ENCODE measurements around the gene CSN2.
"Not testable (repeated sequence)": the region's sequence is repeated elsewhere in the genome, so short reads cannot be mapped to it uniquely, and the experiment has no call there.

CSN2 gene, protein sequence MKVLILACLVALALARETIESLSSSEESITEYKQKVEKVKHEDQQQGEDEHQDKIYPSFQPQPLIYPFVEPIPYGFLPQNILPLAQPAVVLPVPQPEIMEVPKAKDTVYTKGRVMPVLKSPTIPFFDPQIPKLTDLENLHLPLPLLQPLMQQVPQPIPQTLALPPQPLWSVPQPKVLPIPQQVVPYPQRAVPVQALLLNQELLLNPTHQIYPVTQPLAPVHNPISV

DNA sequence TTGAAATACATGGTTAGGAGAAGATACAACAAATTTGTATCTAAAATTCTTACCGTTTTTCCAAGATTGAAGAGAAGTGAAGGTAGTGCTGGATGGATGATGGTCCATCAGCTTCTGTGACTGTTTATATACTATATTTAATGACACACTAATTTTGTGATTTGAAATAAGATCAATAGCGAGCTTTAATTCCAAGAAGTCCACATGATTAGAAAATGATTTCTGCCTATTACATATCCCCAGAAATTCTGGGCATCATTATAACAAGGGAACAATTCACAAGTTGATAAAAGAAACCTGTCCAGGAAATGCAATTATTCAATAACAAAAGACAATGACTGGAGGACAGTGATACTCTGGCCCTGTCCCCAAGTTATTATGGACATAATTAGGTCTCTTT is at the start of gene CSN2:
Gene CSN2 (minus strand): TSS at position 101 of the 400 bp plus-strand sequence. CDS start 4,733 bp downstream, outside the sequence.
- DNase-seq, result no peak

DNA sequence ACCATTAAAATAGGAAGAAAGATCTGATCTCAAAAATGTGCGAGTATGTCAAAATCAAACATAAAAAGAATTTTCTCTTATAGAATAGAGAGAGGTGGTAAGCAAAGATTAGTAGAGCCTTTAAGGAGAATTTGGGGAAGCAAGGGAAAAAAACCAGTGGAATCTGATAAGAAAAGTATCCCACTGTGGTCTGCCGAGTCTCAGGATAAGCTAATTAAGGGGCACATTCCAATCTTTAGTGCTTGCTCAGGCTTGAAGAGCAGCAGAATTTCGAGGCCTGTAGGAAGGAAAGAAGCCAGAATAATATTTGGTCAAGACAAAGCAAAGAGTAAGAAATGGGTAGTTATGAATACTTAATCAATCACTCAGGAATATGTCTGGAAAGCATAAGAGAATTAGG is 43.2 kb upstream of the CSN2 start:
- no peak for DNase-seq

DNA sequence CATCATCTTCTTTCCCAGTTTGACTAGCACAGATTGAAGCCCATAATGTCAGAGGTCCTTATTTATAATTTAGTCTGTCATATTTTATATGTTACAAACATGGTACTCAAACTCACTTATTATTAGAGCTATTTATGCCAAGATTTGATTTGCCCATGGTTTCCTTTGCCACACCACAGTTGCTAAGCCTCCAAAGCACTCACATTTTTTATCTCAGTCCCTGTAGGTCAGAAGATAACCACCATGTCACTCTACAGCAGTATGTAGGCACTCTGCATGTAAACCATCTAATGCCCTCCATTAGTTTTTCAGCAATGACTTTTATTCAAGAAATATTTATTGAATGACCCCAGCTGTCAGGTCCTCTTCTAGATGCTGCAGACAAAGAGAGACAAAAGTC is 37.0 kb upstream of the CSN2 start:
- no peak for DNase-seq

DNA sequence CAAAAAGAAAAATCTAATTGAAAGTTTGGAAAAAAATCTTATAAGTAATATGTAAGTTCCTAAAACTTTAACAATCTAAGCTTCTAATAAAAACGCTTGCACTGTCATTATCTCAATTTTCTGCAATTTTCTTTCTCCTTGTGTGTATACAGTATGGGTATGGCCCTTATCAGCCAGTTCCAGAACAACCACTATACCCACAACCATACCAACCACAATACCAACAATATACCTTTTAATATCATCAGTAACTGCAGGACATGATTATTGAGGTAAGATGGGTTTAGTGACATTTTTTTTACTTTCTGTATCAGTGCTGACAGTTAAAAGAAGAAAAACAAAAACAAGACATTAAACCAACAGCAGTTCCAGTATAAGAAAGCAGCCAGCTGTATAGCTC is 35.2 kb upstream of the CSN2 start:
- DNase-seq, result no peak

DNA sequence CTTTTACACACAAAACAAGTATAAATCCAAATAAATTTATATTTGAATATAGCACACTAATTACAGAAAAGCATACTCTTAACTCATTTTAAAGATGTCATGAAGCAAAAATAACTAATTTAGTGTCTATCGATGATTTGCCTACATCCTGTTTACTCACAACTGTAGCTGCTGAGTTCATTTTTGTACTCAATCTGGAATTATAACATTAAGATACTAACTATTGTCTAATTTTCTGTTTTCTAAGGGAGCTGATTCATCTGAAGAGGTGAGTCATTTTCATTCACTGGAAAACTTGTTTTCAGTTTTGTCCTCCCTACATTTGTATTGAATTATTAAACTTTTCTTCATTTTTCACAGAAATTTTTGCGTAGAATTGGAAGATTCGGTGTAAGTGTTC is 33.9 kb upstream of the CSN2 start:
- DNase-seq, result no peak

DNA sequence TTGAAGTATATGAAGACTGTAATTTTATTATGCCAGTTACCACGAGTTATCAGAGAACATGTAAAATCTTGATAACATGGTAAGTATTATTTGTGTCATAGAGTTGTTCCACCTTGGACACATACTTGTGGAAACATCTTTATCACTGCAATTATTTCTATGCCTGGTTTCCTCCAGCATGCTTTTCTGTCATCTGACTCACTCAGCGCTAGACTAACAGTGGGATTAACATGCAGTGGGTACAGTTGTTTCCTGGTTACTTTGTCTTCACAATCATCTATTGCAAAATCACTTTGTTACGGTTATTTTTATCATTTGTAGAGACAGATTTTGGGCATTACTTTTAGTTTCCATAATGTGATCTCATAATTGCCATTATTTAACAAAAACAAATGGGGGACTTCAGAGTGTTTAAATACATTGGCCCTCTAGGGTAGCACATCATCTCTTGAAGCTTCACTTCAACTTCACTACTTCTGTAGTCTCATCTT is 30.0 kb upstream of the CSN2 start, which contains the start of gene STATH:
Gene STATH (plus strand): TSS at position 441 of the 491 bp plus-strand sequence. CDS start 2,472 bp downstream, outside the sequence.
- no peak for DNase-seq

DNA sequence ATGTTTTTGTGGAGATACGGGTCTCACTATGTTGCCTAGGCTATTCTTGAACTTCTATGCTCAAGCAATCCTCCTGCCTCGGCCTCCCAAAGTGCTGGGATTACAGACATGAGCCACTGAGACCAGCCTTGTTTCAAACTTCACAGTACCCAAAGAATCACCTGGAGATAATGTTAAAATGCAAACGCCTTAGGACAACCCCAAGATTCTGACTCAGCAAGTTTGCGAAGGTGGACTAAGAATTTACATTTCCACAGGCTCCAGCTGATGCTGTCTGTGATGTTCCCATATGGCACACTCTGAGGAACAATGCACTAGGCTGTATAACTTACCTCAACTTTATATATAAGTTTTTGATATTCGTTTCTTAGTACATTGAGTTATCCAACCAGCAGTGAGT is 29.3 kb upstream of the CSN2 start:
- DNase-seq, result no peak

DNA sequence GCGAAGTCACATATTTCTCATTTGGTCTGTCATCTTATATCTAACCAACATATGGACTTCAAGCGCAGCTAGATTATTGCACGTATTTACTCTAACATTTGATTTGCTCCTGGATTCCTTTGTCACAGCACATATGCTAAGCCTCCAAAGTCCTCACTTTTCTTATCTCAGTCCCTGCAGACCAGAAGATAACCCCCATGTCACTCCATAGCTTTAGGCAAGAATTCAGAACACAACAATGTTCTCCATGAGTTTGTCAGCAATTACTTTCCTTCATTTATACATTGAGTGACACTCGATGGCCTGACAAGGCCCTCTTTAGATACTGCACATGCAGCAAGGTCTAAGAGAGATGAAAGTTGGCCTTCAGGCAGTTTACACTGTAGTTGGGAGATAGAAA is 25.5 kb upstream of the CSN2 start:
- no peak for DNase-seq

DNA sequence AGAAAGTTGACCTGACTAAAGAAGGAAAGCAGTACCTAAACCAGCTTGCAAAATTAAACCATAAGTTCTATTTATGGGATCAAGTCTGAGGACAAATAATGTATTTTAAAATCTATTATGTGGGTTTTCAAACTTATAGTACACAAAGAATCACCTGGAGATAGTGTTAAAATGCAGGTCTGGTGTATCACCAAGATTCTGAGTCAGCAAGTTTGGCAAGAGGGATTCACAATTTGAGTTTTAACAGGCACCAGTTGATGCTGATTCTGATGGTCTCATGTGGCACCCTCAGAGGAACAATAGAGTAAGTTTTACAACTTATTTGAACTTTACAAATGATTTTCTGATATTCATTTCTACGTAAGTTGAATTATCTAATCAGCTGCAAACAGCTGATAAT is 21.1 kb upstream of the CSN2 start:
- no peak for DNase-seq

DNA sequence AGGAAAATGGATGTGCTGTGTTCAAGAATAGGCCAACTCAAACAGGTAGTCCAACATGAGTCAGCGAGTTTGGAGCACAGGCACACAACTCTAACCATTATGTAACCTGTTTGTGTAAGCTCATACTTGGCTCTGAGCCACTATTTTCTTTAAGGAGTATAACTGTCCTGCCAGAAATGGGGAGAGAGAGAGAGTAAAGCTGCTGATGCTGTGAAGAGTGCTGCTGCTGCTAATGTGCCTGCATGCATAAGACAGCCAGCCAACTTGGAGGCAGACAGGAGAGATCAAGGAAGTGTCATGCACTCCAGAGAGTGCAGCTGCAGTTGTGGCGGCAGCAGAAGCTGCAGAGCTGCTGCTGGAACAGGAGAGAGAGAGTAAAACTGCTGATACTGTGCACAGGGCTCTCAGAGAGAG is 18.5 kb upstream of the CSN2 start:
- DNase-seq, result no peak

DNA sequence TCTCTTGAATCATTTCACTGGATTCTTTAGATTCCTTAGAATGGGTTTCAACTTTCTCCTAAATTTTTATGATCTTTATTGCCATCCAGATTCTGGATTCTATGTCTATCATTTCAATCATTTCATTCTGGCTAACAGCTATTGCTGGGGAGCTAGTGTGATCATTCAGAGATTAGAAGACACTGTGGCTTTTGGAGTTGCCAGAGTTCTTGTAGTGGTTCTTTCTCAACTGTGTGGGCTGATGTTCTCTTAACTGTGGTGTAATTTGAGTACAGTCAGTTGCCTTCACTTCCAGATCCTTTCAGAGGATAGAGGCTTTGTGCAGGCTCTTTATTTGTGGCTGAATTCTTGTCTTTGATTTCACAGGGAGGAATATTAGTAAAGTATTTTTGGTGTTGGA is 12.1 kb upstream of the CSN2 start:
- no peak for DNase-seq

DNA sequence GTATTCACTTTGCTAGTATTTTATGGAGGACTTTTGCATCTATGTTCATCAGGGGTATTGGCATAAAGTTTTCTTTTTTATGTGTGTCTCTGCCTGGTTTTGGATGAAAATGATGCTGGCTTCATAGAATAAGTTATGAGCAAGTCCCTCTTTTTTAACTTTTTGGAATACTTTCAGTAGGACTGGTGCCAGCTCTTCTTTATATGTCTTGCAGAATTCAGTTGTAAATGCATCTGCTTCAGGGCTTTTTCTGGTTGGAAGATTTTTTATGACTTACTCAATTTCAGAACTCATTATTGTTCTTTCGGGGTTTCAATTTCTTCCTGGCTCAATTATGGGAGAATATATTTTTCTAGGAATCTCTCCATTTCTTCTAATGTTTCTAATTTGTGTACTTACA is 9.1 kb upstream of the CSN2 start:
- DNase-seq, result no peak

DNA sequence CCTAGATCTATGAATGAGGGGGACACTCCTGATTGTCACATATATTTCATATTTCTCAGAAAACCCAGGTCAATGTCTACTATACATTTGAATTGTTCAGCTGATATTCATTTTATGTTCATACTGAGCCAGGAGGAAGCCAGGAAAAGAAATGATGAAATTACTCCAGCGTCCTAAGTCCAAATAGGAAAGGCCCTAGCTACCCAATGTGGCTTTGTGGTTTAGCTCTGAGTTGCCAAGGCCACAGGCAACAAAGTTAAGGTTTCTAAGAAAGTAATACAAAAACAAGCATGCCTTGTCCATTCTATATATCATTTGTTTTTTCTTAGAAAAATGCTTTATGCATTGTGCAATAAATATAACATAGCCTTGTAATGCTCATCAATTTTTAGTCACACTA is 4.5 kb upstream of the CSN2 start:
- no peak for DNase-seq

DNA sequence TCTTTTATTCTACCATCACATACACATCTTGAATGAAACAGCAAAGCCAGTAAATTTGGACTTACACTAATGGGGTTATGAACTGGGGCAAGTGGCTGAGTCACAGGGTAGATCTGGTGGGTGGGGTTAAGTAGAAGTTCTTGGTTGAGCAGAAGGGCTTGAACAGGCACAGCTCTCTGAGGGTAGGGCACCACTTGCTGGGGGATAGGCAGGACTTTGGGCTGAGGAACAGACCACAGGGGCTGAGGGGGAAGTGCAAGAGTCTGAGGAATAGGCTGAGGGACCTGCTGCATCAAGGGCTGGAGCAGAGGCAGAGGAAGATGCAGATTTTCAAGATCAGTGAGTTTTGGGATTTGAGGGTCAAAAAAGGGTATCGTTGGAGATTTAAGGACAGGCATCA is 8.3 kb downstream of the CSN2 start:
- no peak for DNase-seq

DNA sequence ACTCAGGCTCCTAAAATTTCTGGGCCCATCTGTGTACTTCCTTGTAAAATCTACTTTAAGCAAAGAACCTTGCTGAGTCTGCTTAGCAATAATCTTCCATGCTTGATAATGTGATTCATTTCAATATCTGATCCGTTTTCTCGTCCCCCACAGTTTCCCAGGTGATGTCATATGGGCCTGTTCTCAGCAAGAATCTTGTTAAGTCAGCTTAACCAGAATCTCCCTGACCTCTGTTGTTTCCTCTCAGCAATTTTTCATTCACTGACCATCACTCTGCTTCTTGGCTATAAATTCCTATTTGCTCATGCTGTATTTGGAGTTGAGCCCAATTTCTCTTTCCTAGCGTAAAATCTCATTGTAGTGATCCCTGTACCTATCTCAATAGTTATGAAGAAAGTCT is 13.9 kb downstream of the CSN2 start:
- DNase-seq, result no peak

DNA sequence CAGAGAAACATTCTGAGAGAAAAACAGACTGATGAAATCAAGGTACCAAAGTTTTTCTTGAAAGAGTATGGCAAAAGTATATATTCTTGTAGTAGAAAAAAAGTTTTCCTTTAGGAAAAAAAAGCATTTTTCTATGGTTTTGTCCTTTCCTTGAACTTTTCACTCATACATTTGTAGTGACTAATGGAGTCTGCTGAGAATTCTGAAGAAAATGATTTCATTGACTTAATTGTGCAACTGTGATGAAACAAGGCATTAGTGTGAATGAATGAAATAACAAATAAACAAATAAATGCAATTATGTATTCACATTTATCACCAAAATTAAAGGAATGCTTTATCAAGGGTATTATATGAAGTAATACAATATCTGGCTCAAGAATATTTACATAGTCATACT is 29.0 kb downstream of the CSN2 start:
- DNase-seq, result no peak

DNA sequence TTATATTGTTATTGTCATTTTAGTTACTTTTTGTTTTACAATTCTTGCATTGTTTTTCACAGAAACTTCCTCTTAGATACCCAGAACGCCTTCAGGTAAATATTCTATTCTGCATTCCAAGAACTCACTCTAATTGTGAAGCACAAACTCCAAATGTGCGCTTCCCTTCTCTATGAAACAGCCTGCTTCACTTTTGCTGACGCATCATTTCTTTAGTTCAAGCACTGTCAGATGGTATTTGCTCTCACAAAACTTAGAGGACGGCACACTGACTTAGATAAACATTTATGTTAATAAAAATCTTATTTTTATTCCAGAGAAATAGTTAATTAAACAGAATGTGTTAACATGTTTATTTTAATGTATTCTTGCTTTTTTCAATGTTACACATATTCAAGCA is 31.4 kb downstream of the CSN2 start:
- no peak for DNase-seq

DNA sequence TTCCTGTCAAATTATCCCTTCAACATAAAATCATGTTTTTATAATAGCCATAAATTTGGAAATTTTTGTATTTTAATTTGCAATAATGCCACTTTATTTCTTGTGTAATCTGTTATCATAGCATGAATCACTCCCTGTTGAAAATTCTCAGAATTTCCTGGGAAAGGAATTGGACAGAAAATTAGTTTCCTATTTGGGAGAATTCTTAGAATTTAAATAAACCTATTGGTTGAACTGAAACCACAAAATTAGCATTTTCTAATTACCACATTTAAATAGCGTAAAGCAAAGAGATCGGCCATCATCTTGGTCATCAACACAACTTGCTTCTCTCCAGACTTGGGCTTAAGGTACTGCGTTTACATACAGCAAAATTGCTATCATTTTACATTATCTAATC is 34.8 kb downstream of the CSN2 start, which contains the start of gene CSN1S1:
Gene CSN1S1 (plus strand): TSS at position 301 of the 400 bp plus-strand sequence. CDS start 1,488 bp downstream, outside the sequence.
- no peak for DNase-seq

DNA sequence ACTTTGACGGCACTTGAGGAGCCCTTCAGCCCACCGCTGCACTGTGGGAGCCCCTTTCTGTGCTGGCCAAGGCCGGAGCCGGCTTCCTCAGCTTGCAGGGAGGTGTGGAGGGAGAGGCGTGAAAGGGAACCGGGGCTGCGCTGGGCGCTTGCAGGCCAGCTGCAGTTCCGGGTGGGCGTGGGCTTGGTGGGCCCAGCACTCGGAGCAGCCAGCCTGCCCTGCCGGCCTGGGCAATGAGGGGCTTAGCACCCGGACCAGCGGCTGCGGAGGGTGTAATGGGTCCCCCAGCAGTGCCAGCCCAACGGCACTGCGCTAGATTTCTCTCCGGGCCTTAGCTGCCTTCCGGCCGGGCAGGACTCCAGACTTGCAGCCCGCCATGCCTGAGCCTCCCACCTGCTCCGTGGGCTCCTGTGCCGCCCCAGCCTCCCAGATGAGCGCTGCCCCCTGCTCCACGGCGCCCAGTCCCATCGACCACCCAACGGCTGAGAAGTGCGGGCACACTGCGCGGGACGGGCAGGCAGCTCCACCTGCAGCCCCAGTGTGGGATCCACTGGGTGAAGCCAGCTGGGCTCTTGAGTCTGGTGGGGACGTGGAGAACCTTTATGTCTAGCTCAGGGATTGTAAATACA is 41.6 kb downstream of the CSN2 start:
- not testable (repeated sequence) for DNase-seq

DNA sequence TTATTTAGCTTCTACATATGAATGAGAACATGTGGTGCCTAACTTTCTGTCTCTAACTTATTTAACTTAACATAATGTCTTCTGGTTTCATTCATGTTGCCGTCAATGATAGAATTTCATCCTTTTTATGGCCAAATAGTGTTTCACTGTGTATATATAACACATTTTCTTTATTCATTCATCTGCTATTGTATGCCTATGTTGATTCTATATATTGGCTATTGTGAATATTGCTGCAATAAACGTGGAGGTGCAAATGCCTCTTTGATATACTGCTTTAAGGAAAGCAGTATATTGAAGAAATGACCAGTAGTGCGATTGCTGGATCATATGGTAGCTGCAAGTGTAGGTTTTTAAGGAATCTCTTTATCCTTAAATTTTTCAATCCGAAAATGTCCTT is 44.7 kb downstream of the CSN2 start:
- DNase-seq, result no peak

DNA sequence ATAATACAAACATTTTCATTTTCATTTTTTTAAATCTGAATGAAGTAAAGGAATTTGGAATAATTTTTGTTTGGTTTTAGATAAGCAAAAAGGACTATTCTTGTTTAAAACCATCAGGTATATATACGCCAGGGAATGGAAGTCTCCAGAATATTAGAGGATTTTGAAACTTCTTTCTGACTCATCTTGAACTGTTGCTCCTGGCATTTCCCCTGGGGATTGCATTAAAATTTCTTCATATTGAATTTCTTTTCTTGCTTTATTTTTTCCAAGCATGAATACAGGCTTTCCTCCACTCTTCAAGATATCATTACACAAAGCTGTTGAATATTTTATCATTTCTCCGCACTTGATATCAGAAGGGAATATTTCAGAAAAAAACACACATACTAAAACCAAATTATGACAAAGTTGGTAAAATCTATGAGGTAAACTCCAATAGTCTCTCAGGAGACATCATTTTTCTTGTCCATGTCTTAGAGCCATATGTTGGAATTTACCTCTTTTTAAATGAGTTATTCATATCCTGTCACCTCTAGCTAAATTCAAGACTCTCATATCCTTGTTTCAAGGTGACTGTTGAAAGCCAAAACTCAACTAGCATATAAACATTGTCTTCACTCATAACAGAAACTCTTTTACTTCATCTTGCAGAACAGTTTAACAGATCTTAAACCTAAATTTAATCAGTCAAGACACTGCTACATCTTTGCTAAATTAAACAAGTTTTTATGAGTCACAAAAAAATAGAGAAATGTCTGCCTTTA is 55.3 kb downstream of the CSN2 start:
- no peak for DNase-seq

DNA sequence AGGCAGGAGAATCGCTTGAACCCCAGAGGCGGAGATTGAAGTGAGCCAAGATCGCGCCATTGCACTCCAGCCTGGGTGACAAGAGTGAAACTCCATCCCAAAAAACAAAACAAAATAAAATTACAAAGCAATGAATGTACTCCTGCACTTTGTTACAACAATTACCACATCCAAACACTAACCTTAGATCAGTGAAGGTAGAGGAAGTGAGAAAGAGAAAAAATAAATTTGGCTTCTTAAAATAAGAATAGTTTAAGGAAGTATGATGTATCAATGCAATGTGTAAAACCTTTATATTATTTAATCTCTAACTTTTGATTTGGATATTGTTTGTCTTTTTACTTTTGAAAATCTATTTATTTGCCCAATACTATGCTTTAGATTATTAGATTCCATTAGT is 56.3 kb downstream of the CSN2 start:
- DNase-seq, result no peak

DNA sequence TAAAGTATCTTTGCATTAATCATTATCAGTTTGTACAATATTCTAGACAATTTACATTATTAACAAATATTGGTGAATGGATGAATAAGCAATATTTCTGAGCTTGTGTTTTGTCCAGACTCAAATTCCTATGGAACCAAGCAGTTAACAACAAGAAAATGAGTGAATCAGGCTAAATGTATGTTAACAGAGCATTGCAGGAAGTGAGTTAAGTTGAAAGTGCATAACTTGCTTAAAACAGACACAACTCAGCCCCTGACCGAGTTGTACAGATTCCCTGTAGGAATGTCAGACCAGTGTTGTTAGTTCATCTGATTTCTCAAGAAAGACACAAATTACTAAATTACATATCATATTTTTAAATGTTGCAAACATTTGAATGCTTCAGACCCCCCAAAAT is 58.4 kb downstream of the CSN2 start:
- DNase-seq, result no peak

All from activated naive CD4-positive, alpha-beta T cell treated with anti-CD3 and anti-CD28 coated beads, Interleukin-2, amount 50 U/mL, for 16 hours (primary cell).